H1 (cell line): ENCODE data around the gene ZKSCAN8. TPM values are rescaled to one million over a fixed set of nuclear protein-coding genes. Genes with fewer than 3 reads are reported as not detected.

ENCODE experiments used
- CTCF ChIA-PET: fragments of 300-600 bp; sonication (Branson Sonifier 250); formaldehyde crosslinking; loops from one replicate; lab custom pipeline; 2021; ENCODE audit not compliant: partially characterized antibody; lab: Charles Lee
- POLR2A ChIA-PET: fragments of 300-600 bp; sonication (Branson Sonifier 250); formaldehyde crosslinking; loops from one replicate; lab custom pipeline; 2021; ENCODE audit warnings: inconsistent platforms; ENCODE audit not compliant: partially characterized antibody; lab: Charles Lee
- DNase-seq, 2 experiments: peaks; one replicate each; pipeline versions ENCODE4 v3.0.0 to v3.0.0-alpha.2; 2010 to 2022; ENCODE audit warnings: low spot score in 2 of 2, low read depth in 1 of 2, mixed read lengths in 1 of 2
- FAIRE-seq: peaks from 2 replicates; lab custom pipeline; 2011; peaks lifted over from hg19 to GRCh38; lab: Jason Lieb, UNC
- H2AFZ ChIP-seq: 2 replicates; pipeline ENCODE4 v1.8.1; 2012; ENCODE audit warnings: low read length, inconsistent platforms
- H2AK5ac ChIP-seq: 2 replicates; pipeline ENCODE4 v1.6.1; 2013; ENCODE audit warnings: low read depth, low read length
- H2BK120ac ChIP-seq: replicated peaks from 2 replicates; pipeline ENCODE3; 2013; ENCODE audit warnings: low read depth, low read length, inconsistent platforms
- H2BK12ac ChIP-seq: 2 replicates; pipeline ENCODE4 v1.6.1; 2013; ENCODE audit warnings: low read depth, low read length
- H2BK15ac ChIP-seq: 2 replicates; pipeline ENCODE4 v1.6.1; 2013; ENCODE audit warnings: low read length
- H2BK20ac ChIP-seq: 2 replicates; pipeline ENCODE4 v1.6.1; 2013; ENCODE audit warnings: low read length
- H2BK5ac ChIP-seq: 2 replicates; pipeline ENCODE4 v1.6.1; 2013; ENCODE audit warnings: low read depth, low read length
- H3K14ac ChIP-seq: 2 replicates; pipeline ENCODE4 v1.6.1; 2013; ENCODE audit warnings: inconsistent platforms; ENCODE audit not compliant: insufficient read length
- H3K18ac ChIP-seq: 2 replicates; pipeline ENCODE4 v1.6.1; 2013; ENCODE audit warnings: low read length; ENCODE audit errors: extremely low read depth
- H3K23ac ChIP-seq: 2 replicates; pipeline ENCODE4 v1.6.1; 2013; ENCODE audit warnings: inconsistent platforms; ENCODE audit not compliant: insufficient read length
- H3K23me2 ChIP-seq: 2 replicates; pipeline ENCODE4 v1.6.1; 2013; ENCODE audit warnings: low read depth, low read length
- H3K27ac ChIP-seq: 2 replicates; pipeline ENCODE4 v1.6.1; 2011; ENCODE audit warnings: low read depth, low read length, inconsistent platforms
- H3K27me3 ChIP-seq, 4 experiments: replicated peaks in 1 of 4; 1 replicate in 1 of 4; 2 replicates in 3 of 4; pipeline versions ENCODE4 v1.6.1 to v1.8.1; 2011 to 2013; ENCODE audit warnings: low read length in 3 of 4, mild to moderate bottlenecking in 3 of 4, inconsistent platforms in 2 of 4, mixed read lengths in 2 of 4, moderate library complexity in 1 of 4; ENCODE audit not compliant: control insufficient read depth in 3 of 4, insufficient read depth in 3 of 4; ENCODE audit errors: extremely low read depth in 1 of 4
- H3K36me3 ChIP-seq, 4 experiments: 2 replicates each; pipeline versions ENCODE4 v1.6.1 to v1.8.1; 2011 to 2013; ENCODE audit warnings: mild to moderate bottlenecking in 4 of 4, low read length in 3 of 4, moderate library complexity in 2 of 4, control low read depth in 1 of 4, inconsistent platforms in 1 of 4; ENCODE audit not compliant: insufficient read depth in 4 of 4, control insufficient read depth in 2 of 4
- H3K4ac ChIP-seq: replicated peaks from 2 replicates; pipeline ENCODE3; 2013; ENCODE audit warnings: low read length, low read depth, mixed read lengths, inconsistent platforms; ENCODE audit not compliant: insufficient read length
- H3K4me1 ChIP-seq, 4 experiments: replicated peaks in 1 of 4; 1 replicate in 1 of 4; 2 replicates in 3 of 4; pipeline versions ENCODE4 v1.6.1 to v1.8.1; 2011 to 2013; ENCODE audit warnings: low read length in 3 of 4, inconsistent platforms in 2 of 4, mixed read lengths in 1 of 4; ENCODE audit not compliant: insufficient read depth in 4 of 4, control insufficient read depth in 3 of 4
- H3K4me2 ChIP-seq, 2 experiments: 2 replicates each; pipeline versions ENCODE4 v1.6.1 to v1.8.1; 2011 to 2013; ENCODE audit warnings: low read depth in 2 of 2, low read length in 2 of 2, control low read depth in 1 of 2, inconsistent platforms in 1 of 2, mild to moderate bottlenecking in 1 of 2; ENCODE audit not compliant: insufficient read depth in 1 of 2
- H3K4me3 ChIP-seq, 4 experiments: fragments of 200-600, 300-600 bp in 1 of 4; sonication (generic), shearing (Covaris generic), sonication (Bioruptor Twin) in 1 of 4; 2 replicates each; pipeline versions ENCODE4 v1.5.1 to v1.8.1; 2011 to 2016; ENCODE audit warnings: low read length in 4 of 4, low read depth in 3 of 4, control low read depth in 2 of 4, inconsistent platforms in 2 of 4, mild to moderate bottlenecking in 2 of 4, mixed read lengths in 1 of 4, moderate library complexity in 1 of 4; ENCODE audit not compliant: insufficient read depth in 2 of 4; ENCODE audit errors: extremely low read depth in 1 of 4
- H3K56ac ChIP-seq: replicated peaks from 2 replicates; pipeline ENCODE3; 2013; ENCODE audit warnings: low read depth, mild to moderate bottlenecking, mixed read lengths, low read length, inconsistent platforms; ENCODE audit not compliant: insufficient read length
- H3K79me1 ChIP-seq: 2 replicates; pipeline ENCODE4 v1.6.1; 2013; ENCODE audit warnings: low read depth, low read length, control low read depth
- H3K79me2 ChIP-seq, 2 experiments: 2 replicates each; pipeline versions ENCODE4 v1.6.1 to v1.8.1; 2012 to 2013; ENCODE audit warnings: low read length in 2 of 2, mild to moderate bottlenecking in 2 of 2, inconsistent platforms in 1 of 2; ENCODE audit not compliant: insufficient read depth in 2 of 2, control insufficient read depth in 1 of 2
- H3K9ac ChIP-seq, 4 experiments: replicated peaks in 1 of 4; 1 replicate in 1 of 4; 2 replicates in 3 of 4; pipeline versions ENCODE4 v1.6.1 to v1.8.1; 2011 to 2013; ENCODE audit warnings: low read depth in 3 of 4, low read length in 3 of 4, control low read depth in 2 of 4, mild to moderate bottlenecking in 2 of 4, moderate library complexity in 2 of 4, inconsistent platforms in 1 of 4; ENCODE audit errors: extremely low read depth in 1 of 4
- H3K9me3 ChIP-seq, 2 experiments: 2 replicates each; pipeline versions ENCODE4 v1.6.1 to v1.8.1; 2012 to 2013; ENCODE audit warnings: mild to moderate bottlenecking in 2 of 2, moderate library complexity in 2 of 2, control low read depth in 1 of 2, inconsistent platforms in 1 of 2, low read depth in 1 of 2, low read length in 1 of 2, mixed read lengths in 1 of 2; ENCODE audit not compliant: insufficient read depth in 2 of 2
- H4K20me1 ChIP-seq, 2 experiments: replicated peaks in 1 of 2; 2 replicates each; pipeline versions ENCODE3 to v1.8.1; 2011 to 2013; ENCODE audit warnings: inconsistent platforms in 2 of 2, low read length in 2 of 2, mild to moderate bottlenecking in 1 of 2; ENCODE audit not compliant: insufficient read depth in 2 of 2, control insufficient read depth in 1 of 2
- H4K5ac ChIP-seq: 2 replicates; pipeline ENCODE4 v1.6.1; 2013; ENCODE audit warnings: low read length, low read depth, mixed read lengths, inconsistent platforms; ENCODE audit not compliant: insufficient read length
- H4K8ac ChIP-seq: 2 replicates; pipeline ENCODE4 v1.8.0; 2013; ENCODE audit warnings: mild to moderate bottlenecking, moderate library complexity, low read length, inconsistent platforms; ENCODE audit not compliant: insufficient read depth; ENCODE audit errors: extremely low read depth
- H4K91ac ChIP-seq: replicated peaks from 2 replicates; pipeline ENCODE3; 2013; ENCODE audit warnings: low read length, mixed read lengths, inconsistent platforms; ENCODE audit not compliant: insufficient read length
- MAFK ChIP-seq: IDR thresholded peaks from 2 replicates; pipeline ENCODE4 v1.6.1; 2012; ENCODE audit warnings: low read depth, mild to moderate bottlenecking, improper control_type of control experiment, low read length
- RAD21 ChIP-seq, 2 experiments: IDR thresholded peaks in 1 of 2; conservative IDR thresholded peaks in 1 of 2; 2 replicates each; pipeline ENCODE4 v1.6.1; 2011; ENCODE audit warnings: low read depth in 2 of 2, low read length in 2 of 2, improper control_type of control experiment in 1 of 2, inconsistent platforms in 1 of 2, mild to moderate bottlenecking in 1 of 2, moderate library complexity in 1 of 2
- WGBS, 2 experiments: shearing (Covaris generic) in 1 of 2; methylation state at CpG; one replicate each; pipeline versions ENCODE4 v1.1.6 to v1.1.7; 2013 to 2015; ENCODE audit warnings: low lambda C conversion rate in 2 of 2, mixed read lengths in 2 of 2, inconsistent platforms in 1 of 2, low coverage in 1 of 2, missing lambda C conversion rate in 1 of 2; ENCODE audit not compliant: insufficient replicate concordance in 2 of 2, insufficient coverage in 1 of 2, insufficient read length in 1 of 2; ENCODE audit errors: extremely low coverage in 1 of 2, missing lambda C conversion rate in 1 of 2; 5-methylcytosine and 5-hydroxymethylcytosine counted together
- polyA plus RNA-seq, 7 experiments: library from polyadenylated mRNA; depleted of rRNA in 3 of 7; stranded (reverse) in 5 of 7; unstranded in 2 of 7; fragments of >200 nt in 5 of 7; fragments of 200-250 nt in 2 of 7; gene quantifications; 1 replicate in 5 of 7; 2 replicates in 1 of 7; 4 replicates in 1 of 7; pipeline versions ENCODE4 v1.2.1 to v1.2.3, GENCODE V29; 2011 to 2013; ENCODE audit warnings: missing spikeins in 2 of 7, mixed read lengths in 2 of 7
- total RNA-seq: library from RNA; stranded (reverse); fragmentation: NEBNext Ultra II Directional; extraction: Animal tissue kit (Norgen Biotek cat#: 25700); gene quantifications from 2 replicates; pipeline ENCODE4 v1.2.1, GENCODE V29; 2021

The ZKSCAN8 gene
- total and polyA plus RNA-seq, 2 of the 8 experiments (the other 6 are each of a cell fraction or from before 2014, with no cell fraction given) = 10.7 to 24.1 TPM

GRCh38 chr6:28105245-28105639, 36.4 kb upstream of the ZKSCAN8 start:
- no peak overlapping the region for H4K91ac ChIP-seq
- peaks cover 0 to 6% (median 2%) of the 10 kb centered on the region in 4 experiments; a peak in 3 of 7 replicates for H3K4me1 ChIP-seq
- no peak overlapping the region for H2BK12ac ChIP-seq
- FAIRE-seq = no peak
- H4K8ac ChIP-seq = no peak overlapping the region
- no peak overlapping the region for H2BK120ac ChIP-seq
- no peaks in the 10 kb centered on the region for H3K9me3 ChIP-seq
- H3K79me2 ChIP-seq = no peaks in the 10 kb centered on the region
- no peak overlapping the region for H3K56ac ChIP-seq
- CTCF ChIA-PET = interaction anchor here (0.8 to 2.3 kb wide), 12 partner anchors 9 to 384 kb away, joined by 3 to 10 read pairs (median 4); partner anchors contain the start of gene ZSCAN16
- TF ChIP-seq RAD21 (IDR thresholded peaks at IDR 0.05 in 1 of 2, conservative IDR thresholded peaks at IDR 0.05 in 1 of 2; ENCODE audit: low read depth in 2 of 2, low read length in 2 of 2) = peak in 1 of 2 experiments; percentile 12; a peak in 1 of 4 replicates
- TF ChIP-seq MAFK = no peak
- TF ChIP-seq, all 59 proteins: peak for 1
- peak overlapping the region; percentile 69 to 84 for H3K4me2 ChIP-seq
- H2BK5ac ChIP-seq = no peak overlapping the region
- no peak overlapping the region for H3K4ac ChIP-seq
- H3K36me3 ChIP-seq = no peaks in the 10 kb centered on the region
- no peak overlapping the region for H3K27ac ChIP-seq
- no peak overlapping the region for H3K14ac ChIP-seq
- H3K18ac ChIP-seq = no peak overlapping the region
- POLR2A ChIA-PET = interaction anchor here (0.7 to 2.0 kb wide), 10 partner anchors 9 to 238 kb away, joined by 3 to 10 read pairs (median 5); partner anchors contain the start of genes ZNF165 and ZSCAN16
- peak overlapping the region; percentile 62 to 79 (median 76) for H3K4me3 ChIP-seq
- no peak for DNase-seq
- H3K23me2 ChIP-seq = peaks cover 2% of the 10 kb centered on the region; the same call in 1 of the 2 replicates
- no peak overlapping the region for H2AK5ac ChIP-seq
- no peak overlapping the region for H2BK15ac ChIP-seq
- H4K5ac ChIP-seq = no peak overlapping the region
- peak overlapping the region in 2 of 4 experiments; percentile 49 to 62; a peak in 3 of 7 replicates for H3K9ac ChIP-seq
- peak overlapping the region; percentile 93 for H2AFZ ChIP-seq
- no peaks in the 10 kb centered on the region; a peak in 2 of 7 replicates for H3K27me3 ChIP-seq
- WGBS, 2 experiments = 30% methylated on average over 5 of the region's 5 CpGs; no CpG with 5 or more reads in 1 of the 2 experiments
- H3K23ac ChIP-seq = no peak overlapping the region
- no peaks in the 10 kb centered on the region for H3K79me1 ChIP-seq
- no peaks in the 10 kb centered on the region for H4K20me1 ChIP-seq
- no peak overlapping the region for H2BK20ac ChIP-seq
